Mesothelial cell of epicardium (in vitro differentiated cells): ENCODE results near the gene STX8. TPM values are rescaled to one million over a fixed set of nuclear protein-coding genes. Genes with fewer than 3 reads are reported as not detected.

ENCODE experiments used
- DNase-seq, 2 experiments: peaks; one replicate each; pipeline ENCODE4 v3.0.0; 2021; ENCODE audit warnings: low spot score in 2 of 2; ENCODE audit not compliant: unreplicated experiment in 2 of 2
- H3K27ac Mint-ChIP-seq: 2 replicates; pipeline ENCODE4 v1.8.0; 2021; ENCODE audit warnings: mixed read lengths
- H3K27me3 Mint-ChIP-seq: 2 replicates; pipeline ENCODE4 v1.8.0; 2021; ENCODE audit warnings: low read depth, mixed read lengths
- H3K36me3 Mint-ChIP-seq: 2 replicates; pipeline ENCODE4 v1.8.0; 2021; ENCODE audit warnings: mixed read lengths
- H3K4me1 Mint-ChIP-seq: 2 replicates; pipeline ENCODE4 v1.8.0; 2021; ENCODE audit warnings: mixed read lengths
- H3K4me3 Mint-ChIP-seq: 2 replicates; pipeline ENCODE4 v1.8.0; 2021; ENCODE audit warnings: mild to moderate bottlenecking, moderate library complexity, mixed read lengths
- H3K9me3 Mint-ChIP-seq: 2 replicates; pipeline ENCODE4 v1.8.0; 2021; ENCODE audit warnings: mixed read lengths
- CTCF ChIP-seq: fragments of 200-600 bp; sonication (generic); IDR thresholded peaks from one replicate; pipeline ENCODE4 v1.5.0; 2021; ENCODE audit warnings: antibody characterized with exemption; ENCODE audit not compliant: unreplicated experiment
- total RNA-seq: library from RNA; stranded (reverse); gene quantifications from 3 replicates; pipeline ENCODE4 v1.2.1, GENCODE V29; 2021

Gene STX8
- total RNA-seq, 1 donor from 2014 or later: 53.3 TPM

GRCh38 chr17:9204637-9205329, 370.8 kb downstream of the STX8 start:
- H3K4me1 Mint-ChIP-seq: no peaks in the 10 kb centered on the region
- H3K27ac Mint-ChIP-seq: no peak overlapping the region
- no peak for DNase-seq
- H3K9me3 Mint-ChIP-seq: no peaks in the 10 kb centered on the region
- peaks cover 51% of the 10 kb centered on the region for H3K27me3 Mint-ChIP-seq
- H3K36me3 Mint-ChIP-seq: no peaks in the 10 kb centered on the region
- TF ChIP-seq CTCF: no peak
- H3K4me3 Mint-ChIP-seq: no peak overlapping the region

GRCh38 chr17:9203771-9204425, 371.7 kb downstream of the STX8 start:
- DNase-seq: no peak
- Mint-ChIP-seq H3K27me3 (peaks cover 51% of the 10 kb centered on the region), H3K27ac (no peak overlapping the region), H3K9me3 (no peaks in the 10 kb centered on the region), H3K36me3 (no peaks in the 10 kb centered on the region), H3K4me3 (no peak overlapping the region), H3K4me1 (no peaks in the 10 kb centered on the region)
- TF ChIP-seq CTCF: no peak

- no peaks in the 10 kb centered on the region for H3K9me3 Mint-ChIP-seq
- DNase-seq: no peak
- H3K27me3 Mint-ChIP-seq: peaks cover 50% of the 10 kb centered on the region
- no peak overlapping the region for H3K27ac Mint-ChIP-seq
- H3K4me3 Mint-ChIP-seq: no peak overlapping the region
- no peaks in the 10 kb centered on the region for H3K4me1 Mint-ChIP-seq
- no peaks in the 10 kb centered on the region for H3K36me3 Mint-ChIP-seq
- TF ChIP-seq CTCF: no peak
These were observed 373.1 kb downstream of the STX8 start for GRCh38 chr17:9202532-9202931.

GRCh38 chr17:9200699-9201359, 374.8 kb downstream of the STX8 start:
- no peak for TF ChIP-seq CTCF
- Mint-ChIP-seq H3K9me3 (no peaks in the 10 kb centered on the region), H3K27me3 (peaks cover 40% of the 10 kb centered on the region)

More at GRCh38 chr17:9200699-9201359, 374.8 kb downstream of the STX8 start:
- Mint-ChIP-seq H3K36me3 (no peaks in the 10 kb centered on the region), H3K4me1 (peaks cover 11% of the 10 kb centered on the region), H3K4me3 (no peak overlapping the region), H3K27ac (no peak overlapping the region)
- DNase-seq: no peak

Other genes starting within 250 kb of the STX8 start
- not detected in 3 replicates for gene CFAP52, start 822 bp upstream of the STX8 start, total RNA-seq
- 8.9 to 10.2 TPM (median 9.7 TPM) in 3 replicates for gene USP43, start 69.7 kb upstream of the STX8 start, total RNA-seq
- not detected in 3 replicates for gene DHRS7C, start 215.8 kb upstream of the STX8 start, total RNA-seq
- not detected in 3 replicates for gene GSG1L2, start 246.3 kb upstream of the STX8 start, total RNA-seq